NOMO-1 treated with DMSO at 0.1 percent for 48 hours (cell line): ENCODE data around the gene PRR3.
"Not testable (repeated sequence)": the region's sequence is repeated elsewhere in the genome, so short reads cannot be mapped to it uniquely, and the experiment has no call there.

Experiments
- DNase-seq: peaks from one replicate; lab custom pipeline; 2025; ENCODE audit not compliant: unreplicated experiment; lab: John Stamatoyannopoulos, UW

PRR3 gene, protein sequence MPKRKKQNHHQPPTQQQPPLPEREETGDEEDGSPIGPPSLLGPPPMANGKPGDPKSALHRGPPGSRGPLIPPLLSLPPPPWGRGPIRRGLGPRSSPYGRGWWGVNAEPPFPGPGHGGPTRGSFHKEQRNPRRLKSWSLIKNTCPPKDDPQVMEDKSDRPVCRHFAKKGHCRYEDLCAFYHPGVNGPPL

DNA sequence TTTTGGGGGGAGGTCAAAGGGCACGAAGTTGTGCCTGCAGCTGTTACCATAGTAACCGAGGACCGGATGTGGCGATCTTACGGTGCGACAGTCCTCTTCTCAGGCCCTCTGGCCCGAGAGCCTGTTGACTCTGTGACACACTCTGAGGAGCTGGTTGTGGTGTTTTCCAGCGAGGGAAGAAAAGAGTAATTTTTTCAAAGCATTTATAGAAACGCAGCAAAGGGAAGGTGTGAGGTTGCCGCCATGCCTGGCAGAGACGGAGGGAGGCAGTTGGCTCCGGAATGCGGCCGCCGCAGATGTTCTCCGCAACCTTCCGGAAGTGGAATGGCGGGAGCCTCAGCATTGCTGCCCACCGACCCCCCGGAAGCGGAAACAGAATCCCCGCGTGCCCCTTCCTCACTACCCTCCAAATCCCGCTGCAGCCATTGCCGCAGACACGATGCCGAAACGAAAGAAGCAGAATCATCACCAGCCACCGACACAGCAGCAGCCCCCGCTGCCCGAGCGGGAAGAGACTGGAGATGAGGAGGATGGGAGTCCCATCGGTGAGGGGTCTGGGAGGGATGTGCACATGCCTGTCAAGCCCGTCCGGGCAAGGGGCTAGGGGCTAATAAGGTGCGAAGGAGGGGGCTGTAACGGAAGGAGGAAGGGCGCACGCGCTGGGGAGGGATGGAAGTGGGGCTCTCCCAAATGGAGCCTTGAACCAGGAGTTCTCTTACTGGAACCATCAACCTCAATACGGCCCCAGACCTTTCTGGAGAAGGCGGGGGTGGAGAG is at the start of gene PRR3:
TSS of gene PRR3 (plus strand) at position 390 of the 777 bp plus-strand sequence. CDS start at position 440, 50 bp downstream.
- peak; percentile 91 for DNase-seq

DNA sequence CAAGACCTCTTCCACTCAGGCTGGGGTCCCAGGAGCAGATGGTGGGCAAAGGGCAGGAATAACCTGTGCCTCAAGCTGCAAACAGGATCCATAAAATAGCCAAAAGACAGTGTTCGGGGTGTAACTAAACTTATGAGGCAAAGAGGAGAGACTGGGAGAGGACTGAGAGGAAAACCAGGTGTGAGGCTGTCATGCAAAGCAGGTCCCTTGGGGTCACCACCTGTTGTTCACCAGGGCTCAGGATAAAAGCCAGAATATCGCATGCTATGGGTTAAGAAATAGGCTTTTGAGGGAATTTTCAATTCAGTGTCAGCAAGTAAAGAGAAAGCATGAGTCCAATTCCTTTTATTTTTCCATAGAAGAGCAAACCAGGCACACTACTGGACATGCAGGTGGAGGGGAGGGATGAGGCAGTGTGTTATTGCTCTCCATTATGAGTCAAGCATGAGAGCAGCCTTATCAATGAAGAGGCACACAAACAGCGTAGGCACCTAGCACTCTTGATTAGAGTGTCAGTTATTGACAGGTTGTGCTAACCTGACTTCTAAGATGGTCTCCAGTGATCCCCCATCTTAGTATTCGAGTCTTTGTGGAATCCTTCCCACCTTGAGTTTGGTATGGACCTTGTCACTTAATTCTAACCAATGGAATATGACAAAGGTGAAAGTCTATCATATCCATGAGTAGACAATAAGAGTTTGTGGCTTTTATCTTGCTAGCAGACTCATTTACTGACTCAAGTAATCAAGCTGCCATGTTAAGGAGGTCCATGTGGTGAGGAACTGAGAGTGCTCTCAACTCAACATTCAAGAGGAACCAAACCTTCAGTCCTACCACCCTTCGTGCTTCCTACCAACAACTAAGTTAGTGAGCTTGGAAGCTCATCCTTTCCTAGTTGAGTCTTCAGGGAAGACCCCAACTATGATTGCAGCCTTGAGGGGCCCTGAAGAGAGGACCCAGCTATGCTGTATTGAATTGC is 49.0 kb upstream of the PRR3 start:
- peak; percentile 64 for DNase-seq

DNA sequence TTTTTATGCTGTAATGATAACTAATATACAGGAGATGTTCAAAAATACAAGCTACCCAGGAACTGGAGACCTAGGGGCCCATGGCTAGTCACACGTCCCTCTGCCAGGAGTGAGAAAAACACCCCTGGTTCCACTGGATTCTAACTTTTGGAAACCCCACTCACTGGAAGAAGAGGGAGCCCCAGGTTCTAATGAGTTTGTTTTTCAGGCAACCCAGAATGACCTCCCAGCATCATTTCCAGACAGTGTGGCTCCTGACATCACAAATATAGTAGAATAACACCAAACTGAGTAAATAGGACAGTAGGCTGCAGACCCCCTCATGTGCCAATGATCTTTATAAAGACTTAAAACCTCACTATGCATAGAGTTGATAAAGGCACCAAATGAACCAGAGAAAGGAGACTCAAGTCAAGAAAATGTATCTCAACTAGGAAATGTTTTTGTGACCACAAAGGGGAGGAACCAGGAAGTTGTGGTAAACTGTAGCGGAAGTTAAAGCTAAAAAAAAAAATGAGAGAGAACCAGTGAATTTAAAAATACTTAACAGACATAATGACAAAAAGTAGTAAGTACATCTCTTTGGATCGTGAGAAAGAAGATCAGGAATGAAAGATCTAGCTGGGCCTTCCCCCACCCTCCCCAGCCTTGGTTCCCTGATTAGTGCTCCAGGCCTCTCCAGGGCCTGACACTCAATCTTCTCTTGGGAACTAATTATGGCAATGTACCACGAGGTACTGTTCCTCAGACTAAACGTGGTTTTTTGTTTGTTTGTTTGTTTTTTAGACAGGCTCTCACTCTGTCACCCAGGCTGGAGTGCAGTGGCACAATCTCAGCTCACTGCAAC is 48.0 kb upstream of the PRR3 start:
- peak; percentile 87 for DNase-seq

DNA sequence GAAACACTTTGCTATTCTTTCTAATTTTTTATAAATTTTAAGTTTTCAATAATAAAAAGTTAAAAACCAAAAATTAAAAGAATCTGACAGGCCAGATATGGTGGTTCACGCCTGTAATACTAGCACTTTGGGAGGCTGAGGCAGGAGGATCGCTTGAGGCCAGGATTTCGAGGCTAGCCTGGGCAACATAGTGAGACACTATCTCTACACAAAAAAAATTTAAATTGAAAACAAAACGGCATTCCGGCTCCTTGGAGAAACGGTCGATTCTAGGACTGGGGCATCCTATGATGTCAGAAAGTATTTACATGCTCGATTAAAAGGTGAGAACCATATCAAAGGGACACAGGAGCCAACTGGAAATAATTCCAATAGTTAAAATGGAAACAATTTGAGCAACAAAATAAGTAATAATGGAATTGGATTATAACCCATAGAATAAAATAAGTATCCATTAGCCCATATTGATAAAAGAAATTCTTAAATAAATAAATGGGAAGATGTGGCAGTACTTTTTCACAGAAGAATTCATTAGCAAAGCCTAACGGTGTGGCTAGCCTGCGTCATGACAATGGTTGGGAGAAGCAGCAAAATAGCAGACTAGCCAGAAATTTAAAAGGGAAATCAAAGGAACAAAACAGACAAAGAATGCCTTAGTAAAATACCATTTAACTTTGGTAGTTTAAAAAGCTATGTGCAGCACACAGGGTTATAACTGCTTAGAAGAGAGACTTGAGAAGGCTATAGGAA is 46.5 kb upstream of the PRR3 start:
- DNase-seq = no peak

DNA sequence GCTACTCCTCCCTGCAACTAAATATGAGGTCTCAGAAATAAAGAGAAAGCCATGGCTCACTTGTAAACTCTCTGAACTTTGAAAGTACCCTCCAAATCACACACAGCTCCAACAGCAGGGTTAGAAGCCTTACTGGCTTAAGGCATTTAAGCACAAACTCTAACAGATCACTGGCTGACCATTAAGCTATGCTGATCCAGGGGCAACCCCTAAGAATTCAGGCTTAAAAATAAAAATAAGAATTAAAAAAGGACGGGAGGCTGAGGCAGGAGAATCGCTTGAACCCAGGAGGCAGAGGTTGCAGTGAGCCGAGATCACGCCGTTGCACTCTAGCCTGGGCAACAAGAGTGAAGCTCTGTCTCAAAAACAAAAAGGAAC is 45.9 kb upstream of the PRR3 start:
- no peak for DNase-seq

DNA sequence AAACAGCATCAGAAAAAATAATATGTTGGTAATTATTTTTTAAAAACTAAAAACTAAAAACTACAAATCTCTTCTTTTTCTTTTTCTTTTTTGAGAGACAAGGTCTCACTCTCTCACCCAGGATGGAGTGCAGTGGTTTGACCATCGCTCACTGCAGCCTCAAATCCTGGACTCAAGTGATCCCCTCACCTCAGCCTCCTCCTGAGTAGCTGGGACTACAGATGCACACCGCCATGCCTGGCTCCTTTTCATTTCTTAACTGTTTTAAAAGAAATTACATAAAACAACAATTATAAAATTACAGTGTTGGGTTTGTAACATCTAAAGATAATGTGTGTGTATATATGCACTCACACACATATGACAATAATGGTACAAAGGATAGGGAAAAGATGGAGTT is 43.6 kb upstream of the PRR3 start:
- no peak for DNase-seq

DNA sequence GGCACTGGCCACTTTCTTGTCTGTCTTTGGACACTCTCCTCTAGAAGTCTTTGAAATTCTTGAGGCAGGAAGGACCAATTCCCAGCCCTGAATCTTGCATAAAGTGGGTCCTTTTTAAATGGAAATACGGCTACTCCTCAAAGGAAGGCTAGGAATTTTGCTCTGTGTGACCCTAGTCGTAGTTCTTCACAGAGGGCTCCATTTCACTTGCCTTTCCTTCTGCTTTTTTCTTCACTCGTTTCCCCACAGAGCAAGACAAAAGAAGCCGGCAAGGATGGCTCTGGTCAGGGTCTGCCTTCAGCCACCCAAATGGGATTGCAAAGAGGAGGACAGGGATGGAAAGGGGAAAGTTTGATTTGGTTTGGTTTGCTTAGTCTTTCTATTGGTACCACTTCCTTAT is 42.0 kb upstream of the PRR3 start:
- DNase-seq = no peak

DNA sequence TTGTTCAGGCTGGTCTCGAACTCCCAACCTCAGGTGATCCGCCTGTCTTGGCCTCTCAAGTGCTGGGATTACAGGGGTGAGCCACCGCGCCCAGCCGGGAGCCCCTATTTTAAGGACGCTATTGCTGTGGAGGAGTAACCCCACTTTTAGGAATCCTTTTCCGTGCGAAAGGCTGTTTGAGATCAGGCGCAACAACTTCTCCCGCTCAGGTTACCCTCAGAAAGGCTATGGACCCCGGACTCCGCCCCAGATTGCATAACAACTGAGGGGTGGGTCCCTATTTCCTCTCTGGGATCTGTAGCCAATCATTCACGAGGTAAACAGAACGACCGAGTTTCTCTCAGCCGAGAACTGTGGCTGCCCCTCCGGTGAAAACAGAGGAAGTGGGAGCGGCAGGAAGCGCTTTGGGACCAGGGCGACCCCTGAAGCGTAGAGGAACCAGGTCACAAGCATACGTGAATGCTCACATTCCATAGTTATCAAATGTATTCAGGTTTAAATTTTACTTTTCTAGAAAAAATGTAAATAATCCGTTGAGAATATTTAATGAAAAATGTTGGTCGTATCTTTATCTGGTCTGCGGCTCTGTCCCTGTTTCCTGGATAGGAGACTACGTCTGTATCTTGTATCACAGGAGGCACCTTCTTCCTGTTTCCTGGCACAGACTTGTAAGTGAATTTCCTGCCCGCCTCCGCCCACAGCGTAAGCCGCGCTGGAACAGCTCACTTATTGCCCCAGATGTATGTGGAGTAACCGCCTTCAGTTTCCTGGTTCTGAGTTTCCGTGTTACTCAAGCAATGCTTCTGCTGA is 40.9 kb upstream of the PRR3 start:
- DNase-seq = peak; percentile 98

DNA sequence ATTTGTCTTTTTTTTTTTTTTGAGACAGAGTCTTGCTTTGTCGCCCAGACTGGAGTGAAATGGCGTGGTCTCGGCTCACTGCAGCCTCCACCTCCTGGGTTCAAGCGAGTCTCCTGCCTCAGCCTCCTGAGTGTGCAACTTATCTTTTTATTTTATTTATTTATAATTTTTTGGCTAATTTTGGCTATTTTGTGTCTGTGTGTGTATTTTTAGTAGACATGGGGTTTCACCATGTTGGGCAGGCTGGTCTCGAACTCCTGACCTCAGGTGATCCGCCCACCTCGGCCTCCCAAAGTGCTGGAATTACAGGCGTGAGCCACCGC is 40.4 kb upstream of the PRR3 start:
- not testable (repeated sequence) for DNase-seq

DNA sequence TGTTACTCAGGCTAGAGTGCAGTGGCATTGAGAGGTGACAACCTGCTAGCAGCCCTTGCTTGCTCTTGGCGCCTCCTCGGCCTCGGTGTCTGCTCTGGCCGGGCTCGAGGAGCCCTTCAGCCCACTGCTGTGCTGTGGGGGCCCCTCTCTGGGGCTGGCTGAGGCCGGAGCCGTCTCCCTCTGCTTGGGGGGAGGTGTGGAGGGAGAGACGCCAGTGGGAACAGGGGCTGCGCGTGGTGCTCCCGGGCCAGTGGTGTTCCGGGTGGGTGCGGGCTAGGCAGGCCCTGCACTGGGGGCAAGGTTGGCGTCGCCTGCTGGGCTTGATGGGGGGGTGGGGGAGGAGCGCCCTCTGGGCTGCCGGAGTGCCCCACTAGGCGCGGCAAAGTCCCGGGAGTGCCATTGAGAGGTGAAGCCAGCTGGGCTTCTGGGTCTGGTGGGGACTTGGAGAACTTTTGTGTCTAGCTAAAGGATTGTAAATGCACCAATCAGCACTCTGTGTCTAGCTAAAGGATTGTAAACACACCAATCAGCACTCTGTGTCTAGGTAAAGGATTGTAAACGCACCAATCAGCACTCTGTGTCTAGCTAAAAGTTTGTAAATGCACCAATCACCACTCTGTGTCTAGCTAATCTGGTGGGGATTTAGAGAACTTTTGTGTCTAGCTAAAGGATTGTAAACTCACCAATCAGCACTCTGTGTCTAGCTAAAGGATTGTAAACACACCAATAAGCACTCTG is 39.2 kb upstream of the PRR3 start:
- not testable (repeated sequence) for DNase-seq

DNA sequence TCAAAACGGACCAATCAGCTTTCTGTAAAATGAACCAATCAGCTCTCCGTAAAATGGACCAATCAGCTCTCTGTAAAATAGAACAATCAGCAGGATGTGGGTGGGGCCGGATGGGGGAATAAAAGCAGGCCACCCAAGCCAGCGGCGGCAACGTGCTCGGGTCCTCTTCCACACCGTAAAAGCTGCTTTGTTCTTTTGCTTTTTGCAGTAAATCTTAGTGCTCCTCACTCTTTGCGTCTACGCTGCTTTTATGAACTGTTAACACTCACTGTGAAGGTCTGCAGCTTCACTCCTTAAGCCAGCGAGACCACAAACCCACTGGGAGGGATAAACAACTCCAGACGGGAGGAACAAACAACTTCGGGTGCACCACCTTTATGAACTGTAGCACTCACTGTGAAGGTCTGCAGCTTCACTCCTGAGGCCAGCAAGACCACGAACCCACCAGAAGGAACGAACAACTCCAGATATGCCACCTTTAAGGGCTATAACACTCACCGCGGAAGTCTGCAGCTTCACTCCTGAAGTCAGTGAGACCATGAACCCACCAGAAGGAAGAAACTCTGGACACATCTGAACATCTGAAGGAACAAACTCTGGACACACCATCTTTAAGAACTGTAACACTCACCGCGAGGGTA is 38.5 kb upstream of the PRR3 start:
- DNase-seq = not testable (repeated sequence)

DNA sequence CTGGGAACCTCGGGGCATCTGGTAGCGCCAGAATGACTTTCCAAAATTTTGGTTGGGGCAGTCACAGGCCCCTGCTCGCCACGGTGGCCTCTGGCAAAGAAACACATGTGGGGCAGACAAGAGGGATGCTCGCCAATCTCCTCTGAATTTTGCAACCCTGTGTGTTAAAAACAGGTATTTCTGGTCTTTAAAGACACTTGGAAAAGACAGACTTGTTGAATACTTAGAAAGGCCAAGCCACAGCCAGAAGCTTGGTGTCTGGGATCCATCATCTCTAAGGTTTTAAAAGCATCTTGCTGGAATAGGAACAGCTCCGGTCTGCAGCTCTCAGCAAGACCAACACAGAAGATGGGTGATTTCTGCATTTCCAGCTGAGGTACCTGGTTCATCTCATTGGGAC is 36.6 kb upstream of the PRR3 start:
- DNase-seq = no peak

DNA sequence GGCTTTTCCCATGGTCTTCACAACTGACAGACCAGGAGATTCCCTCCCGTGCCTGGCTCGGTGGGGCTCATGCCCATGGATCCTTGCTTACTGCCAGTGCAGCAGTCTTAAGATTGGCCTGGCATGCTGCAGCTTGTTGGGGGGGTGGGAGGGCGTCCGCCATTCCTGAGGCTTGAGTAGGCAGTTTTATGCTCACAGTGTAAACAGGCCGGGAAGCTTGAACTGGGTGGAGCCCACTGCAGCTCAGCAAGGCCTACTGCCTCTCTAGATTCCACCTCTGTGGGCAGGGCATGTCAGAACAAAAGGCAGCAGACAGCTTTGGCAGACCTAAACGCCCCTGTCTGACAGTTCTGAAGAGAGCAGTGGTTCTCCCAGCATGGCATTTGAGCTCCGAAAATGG is 36.0 kb upstream of the PRR3 start:
- DNase-seq = not testable (repeated sequence)

DNA sequence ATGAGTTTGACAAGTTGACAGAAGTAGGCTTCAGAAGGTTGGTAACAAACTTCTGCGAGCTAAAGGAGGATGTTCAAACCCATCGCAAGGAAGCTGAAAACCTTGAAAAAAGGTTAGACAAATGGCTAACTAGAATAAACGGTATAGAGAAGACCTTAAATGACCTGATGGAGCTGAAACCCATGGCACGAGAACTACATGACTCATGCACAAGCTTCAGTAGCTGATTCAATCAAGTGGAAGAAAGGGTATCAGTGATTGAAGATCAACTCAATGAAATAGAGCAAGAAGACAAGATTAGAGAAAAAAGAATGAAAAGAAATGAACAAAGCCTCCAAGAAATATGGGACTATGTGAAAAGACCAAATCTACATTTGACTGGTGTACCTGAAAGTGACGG is 35.1 kb upstream of the PRR3 start:
- DNase-seq = not testable (repeated sequence)

DNA sequence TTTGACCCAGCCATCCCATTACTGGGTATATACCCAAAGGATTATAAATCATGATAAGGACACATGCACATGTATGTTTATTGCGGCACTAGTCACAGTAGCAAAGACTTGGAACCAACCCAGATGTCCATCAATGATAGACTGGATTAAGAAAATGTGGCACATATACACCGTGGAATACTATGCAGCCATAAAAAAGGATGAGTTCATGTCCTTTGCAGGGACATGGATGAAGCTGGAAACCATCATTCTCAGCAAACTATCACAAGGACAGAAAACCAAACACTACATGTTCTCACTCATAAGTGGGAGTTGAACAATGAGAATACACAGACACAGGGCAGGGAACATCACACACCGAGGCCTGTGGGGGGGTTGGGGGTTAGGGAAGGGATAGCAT is 30.7 kb upstream of the PRR3 start:
- not testable (repeated sequence) for DNase-seq

DNA sequence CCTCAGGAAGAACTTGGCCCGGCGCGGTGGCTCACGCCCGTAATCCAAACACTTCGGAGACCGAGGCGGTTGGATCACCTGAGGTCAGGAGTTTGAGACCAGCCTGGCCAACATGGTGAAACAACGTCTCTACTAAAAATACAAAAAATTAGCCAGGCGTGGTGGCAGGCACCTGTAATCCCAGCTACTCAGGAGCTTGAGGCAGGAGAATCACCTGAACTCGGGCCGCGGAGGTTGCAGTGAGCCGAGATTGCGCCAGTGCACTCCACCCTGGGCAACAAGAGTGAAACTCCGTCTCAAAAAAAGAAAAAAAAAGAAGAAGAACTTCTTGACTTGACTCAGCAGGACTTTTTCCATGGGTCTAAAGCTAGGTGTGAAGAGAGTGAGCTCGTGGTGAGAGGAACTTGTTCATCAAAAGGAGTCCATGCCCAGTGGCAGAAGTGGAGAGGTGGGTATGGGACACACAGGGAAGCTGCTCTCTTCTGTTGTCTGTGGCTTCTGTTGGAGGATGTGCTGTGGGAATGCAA is 27.7 kb upstream of the PRR3 start:
- peak; percentile 75 for DNase-seq

DNA sequence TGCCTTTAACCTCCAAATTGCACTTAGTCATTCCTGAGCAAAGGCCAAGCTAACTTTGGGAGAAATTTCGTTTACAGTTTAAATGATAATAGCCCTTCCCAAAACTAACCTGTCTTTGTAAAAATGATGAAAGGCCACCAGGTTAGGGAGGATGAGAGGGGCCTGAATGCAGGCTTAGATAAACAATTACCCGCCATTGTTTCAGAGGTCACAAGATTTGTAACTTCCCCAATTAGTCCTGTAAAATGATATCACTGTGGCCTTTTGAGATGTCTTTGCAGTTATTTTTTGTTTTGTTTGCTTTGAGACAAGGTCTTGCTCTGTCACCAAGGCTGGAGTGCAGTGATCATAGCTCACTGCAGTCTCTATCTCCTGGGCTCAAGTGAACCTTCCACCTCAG is 27.1 kb upstream of the PRR3 start:
- DNase-seq = peak; percentile 45
